ENCODE results near the gene MEF2D. TPM values are rescaled to one million over a fixed set of nuclear protein-coding genes. Genes with fewer than 3 reads are reported as not detected.

Gene MEF2D
- total RNA-seq, 1 donor from 2014 or later: 52.6 TPM

DNA sequence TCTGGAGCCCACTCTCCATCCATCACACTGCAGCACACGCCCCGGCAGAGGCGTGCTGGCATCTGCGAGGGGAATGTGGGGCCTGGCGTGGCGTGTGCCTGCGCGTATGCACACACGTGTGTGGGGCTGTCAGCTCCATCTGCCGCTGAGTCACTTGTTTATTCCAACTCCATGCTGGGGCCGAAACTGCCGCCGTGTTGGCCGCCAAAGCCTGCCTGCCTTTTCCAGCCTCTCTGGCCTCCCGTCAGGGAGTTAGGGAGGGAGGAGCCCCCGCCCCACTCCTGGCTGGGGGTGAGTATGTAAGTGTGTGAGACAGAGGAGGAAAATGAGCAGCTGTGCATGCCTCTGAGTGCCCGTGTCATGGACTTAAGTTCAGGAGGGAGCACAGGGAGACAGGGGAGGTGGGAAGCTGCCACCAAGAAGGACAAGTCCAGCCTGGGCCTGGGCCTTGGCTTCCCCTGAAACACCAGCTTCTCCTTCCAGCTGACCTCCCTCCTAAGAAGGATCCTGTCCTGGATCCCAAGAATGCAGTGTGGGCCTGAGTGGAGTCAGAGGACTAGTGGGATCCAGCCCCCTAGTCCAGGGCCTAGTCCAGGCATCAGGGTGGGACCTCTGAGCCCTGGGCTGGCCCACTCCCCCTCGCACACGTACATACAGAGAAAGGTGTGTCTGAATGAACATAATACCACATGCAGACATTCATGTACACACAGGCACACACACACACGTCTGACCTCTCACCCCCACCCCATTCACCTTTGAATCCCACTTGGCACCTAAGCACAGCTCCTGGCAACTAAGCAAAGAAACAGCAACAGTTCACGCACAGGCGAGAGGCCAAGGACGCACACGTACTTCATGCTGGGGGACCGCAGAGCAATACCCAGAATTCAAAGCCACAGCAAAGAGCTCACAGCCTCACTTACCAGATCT lies 24.7 kb downstream of the MEF2D start:
- intact Hi-C loops (cut with micrococcal nuclease): loop anchor here (10.0 kb wide), 1 partner anchor 49 kb away; no protein-coding TSS in a partner anchor

DNA sequence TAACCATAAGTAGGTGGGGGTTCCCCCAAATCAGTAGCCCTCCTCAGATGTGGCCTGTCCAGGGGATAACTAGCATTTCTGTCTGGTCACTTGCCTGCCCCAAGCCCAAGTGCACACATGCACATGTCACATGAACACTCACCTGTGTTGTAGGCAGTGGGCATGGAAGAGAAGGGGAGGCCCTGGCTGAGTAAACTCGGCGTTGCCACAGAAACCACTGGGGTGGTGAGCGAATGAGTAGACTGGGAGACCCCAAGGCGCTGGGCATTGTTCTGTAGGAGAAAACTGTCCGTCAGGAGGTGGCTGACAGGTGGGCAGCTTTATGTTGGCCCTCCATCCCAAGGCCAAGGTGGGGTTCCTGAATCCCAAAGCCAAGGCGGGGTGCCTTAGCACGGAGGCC lies 25.6 kb downstream of the MEF2D start:
- intact Hi-C loops (cut with micrococcal nuclease): loop anchor here (10.0 kb wide), 1 partner anchor 50 kb away; no protein-coding TSS in a partner anchor

DNA sequence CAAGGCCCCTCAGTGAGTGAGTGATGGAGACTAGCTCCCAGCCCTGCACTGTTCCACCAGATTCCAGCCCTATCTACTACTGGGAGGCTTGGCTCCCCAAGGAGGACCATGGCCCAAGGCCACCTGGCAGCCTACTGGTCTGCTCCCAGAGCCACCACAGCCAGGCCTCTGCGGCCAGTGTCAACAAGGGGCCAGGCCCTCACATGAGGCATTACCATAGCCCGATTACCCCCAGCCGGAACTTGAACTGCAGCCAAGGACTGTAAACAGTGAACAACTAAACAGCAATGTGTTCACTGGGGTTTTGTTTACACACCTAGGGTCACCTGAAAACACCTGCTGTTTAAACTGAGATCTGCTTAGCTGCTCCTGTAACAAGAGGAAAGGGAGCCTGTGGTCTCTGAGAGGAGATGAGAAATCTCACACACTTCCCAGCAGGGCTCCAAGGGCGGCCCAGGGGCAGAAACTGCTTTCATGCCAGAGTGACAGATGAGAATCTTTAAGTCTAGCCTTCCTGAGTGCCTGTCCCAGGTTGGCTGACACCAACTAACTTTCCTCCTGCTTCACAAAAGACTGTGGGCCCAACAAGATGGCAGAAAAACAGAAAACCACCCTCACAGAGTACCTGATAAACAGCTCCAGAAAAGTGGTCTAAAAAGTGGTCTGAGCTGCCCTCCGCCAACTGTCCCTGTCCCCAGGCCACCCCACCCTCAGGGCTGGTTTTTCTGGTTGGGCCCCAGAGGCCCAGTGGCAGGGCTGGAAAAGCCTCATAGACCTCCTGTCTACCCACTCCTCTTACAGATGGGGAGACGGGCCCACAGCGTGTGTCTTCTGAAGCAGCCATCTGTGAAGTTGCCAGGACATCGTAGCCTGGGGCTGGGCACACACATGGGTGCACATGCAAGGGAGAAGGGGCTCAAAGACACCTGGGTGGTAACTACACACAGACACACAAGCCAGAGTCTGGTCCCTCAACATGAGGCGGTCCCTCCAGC lies 28.8 kb downstream of the MEF2D start:
- intact Hi-C loops (cut with micrococcal nuclease): loop anchor here (10.0 kb wide), 1 partner anchor 53 kb away; no protein-coding TSS in a partner anchor

DNA sequence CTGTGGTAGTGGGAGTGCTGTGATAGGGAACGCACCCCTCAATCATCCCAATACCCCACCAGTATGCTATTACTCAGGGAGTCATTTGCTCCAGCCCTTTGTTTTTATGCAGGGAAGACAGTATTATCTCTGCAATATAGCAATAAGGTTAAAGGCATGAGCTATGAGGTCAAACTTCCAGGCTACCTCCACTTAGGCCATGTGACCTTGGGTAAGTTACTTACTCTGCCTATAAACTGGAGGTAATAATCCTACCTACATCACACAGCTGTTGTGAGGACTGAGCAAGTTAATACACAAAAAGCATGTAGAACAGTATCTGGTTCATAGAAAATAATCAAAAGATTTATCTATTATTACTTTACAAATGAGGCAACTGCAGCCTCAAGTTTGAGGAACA lies 30.1 kb downstream of the MEF2D start:
- intact Hi-C loops (cut with micrococcal nuclease): loop anchor here (10.0 kb wide), 1 partner anchor 54 kb away; no protein-coding TSS in a partner anchor

DNA sequence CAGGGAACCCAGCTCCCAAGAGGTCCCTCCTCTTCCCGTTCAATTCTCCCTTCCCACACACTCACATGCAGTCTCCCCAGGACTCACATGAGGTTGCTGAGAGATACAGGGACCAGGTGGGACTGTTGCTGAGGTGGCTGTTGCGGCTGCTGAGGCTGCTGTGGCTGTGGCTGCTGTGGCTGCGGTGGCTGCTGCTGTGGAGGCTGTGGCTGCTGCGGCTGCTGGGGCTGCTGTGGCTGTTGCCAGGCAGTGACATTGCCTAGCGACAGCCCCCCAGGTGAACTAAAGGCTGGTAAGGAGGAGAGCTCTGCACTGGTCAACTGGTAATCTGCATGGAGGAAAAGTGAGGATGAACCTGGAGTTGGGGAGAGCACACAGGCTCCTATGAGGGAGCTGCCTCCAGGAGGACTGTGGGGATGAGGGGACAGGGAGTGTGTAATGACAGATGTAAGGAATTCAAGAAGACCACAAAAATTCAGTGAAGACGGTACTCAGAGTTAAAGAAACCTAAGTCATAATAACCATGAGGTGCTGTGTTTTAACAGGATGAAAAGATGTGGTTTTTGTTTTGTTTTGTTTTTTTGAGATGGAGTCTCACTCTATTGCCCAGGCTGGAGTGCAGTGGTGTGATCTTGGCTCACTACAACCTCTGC lies 31.8 kb downstream of the MEF2D start:
- intact Hi-C loops (cut with micrococcal nuclease): no loop called here

DNA sequence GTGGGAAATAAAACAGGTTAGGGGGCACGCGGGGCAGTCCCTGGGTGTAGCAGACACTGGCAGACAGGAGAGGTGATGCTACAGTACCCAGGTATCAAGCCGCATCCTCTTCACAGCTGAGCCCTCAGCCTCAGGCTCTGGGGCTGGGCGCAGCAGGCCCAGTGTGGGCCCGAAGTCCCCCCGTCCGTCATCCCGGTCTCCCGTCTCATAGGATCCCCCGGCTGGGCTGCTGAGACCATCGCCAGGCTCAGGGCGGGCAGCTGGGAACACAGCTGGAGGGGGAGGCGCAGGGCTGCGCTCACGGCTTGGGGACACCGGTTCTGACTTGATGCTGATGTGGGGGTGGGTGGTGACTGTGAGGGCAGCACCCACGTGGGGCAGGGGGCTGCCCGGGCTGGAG lies 32.7 kb downstream of the MEF2D start:
- intact Hi-C loops (cut with micrococcal nuclease): no loop called here

DNA sequence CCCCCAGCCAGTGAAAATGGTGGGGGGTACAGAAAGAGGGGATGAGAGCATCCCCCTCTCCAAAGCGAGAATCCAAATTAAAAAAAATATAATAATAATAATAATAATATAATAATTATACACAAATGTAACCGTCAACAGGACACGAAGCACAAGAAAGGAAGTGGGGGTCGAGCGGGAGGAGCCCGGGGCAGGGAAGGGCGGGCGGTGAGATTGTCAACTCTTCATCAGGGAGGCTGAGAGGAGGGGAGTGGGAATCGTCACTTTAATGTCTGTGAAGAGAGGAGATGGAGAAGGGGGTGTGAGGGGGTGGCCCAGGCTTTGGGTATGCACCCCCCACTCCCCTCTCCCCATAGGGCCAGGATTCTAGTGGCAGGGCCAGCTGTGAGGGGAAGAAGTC lies 33.2 kb downstream of the MEF2D start:
- intact Hi-C loops (cut with micrococcal nuclease): no loop called here

DNA sequence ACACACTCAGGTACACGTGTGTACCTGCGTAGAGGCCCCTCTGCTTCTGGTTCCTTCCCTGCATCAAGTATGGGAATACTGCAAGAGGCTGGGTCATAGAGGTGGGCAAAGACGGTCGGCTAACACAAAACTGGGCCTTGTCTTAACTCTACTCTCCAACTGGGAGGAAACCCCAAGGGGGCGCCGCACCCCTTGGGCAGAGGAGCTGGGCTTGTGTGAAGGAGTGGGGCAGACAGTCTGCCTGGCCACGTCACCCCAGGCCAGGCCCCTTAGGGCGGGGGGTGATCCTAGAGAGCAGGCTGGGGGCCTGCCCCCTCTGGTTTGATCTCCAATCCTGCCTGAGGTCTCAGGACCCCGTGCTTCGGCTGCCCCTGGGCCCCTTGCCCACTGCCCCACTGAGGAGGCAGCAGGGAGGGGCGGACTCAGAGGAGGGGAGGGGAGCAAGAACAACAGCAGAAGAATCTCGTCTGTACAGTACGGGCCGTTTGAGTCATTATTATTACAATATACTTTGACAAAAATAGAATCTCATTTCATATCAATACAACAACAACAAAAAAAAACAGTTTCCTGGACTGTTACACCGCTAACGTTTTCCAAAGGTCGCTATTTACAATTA lies 34.7 kb downstream of the MEF2D start:
- intact Hi-C loops (cut with micrococcal nuclease): no loop called here

DNA sequence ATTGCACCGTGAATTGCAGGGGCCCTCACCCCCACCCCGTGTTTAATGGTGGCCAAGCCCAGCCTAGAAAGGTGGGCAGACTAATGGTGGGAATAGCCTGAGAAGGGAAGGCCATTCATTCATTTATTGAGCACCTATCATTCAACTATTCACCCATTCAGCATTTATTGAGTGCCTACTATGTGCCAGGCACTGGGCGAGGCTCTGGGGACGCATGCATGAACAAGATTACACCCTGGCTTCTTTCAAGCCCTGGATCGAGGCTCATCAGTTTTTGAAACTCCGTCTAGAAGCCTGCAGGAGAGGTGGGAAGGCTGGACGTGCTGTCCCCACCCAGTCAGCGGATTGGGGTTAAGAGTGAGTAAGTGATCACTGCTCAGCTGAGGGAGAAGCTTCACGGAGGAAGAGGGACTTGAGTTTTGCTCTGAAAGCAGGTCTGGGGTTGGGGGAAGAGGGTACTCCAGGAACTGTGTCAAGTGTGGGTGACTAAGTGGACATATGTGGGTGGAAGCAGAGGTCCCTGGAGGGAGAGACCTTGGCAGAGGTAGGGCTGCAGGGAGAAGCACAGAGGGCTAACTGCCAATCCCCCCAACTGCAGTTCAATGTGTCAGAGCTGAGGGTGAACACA lies 35.6 kb downstream of the MEF2D start:
- intact Hi-C loops (cut with micrococcal nuclease): no loop called here

DNA sequence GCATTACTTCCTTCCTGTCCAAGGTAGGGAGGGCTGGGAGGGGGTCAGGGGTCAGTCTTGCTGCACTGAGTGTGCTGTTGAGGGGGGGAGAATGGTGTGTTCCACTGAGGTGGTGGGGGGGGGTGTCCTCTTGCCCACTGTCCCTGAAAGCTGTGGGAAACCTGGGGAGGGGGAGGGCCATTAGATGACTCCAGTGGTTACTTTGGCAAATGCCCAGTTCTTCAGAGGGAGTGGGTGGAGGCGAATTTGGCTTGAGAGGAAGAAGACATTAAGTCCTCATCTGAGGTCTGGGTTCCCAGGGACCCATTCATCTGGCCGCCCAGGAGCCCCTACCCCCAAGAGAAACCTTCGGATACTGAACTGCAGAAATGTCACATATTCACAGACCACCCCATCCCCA lies 36.2 kb downstream of the MEF2D start:
- intact Hi-C loops (cut with micrococcal nuclease): no loop called here

DNA sequence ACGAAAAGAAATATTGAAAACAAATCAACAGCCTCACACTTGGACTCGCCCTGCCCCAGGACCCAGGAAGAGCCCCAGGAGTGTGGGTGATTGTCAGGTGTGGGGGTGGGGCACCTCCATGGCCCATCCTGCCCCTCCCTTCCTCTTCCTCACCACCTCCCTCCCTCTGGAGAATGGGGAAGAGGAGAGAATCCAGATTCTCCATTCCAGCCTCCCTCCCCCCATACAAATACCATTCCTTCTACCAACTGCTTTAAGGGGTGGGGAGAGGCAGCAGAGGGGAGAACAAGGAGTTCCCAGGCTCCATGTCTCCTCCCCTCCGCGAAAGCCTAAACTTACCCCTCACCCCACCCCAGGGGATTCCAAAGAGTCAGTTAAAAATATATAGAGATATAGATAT lies 36.7 kb downstream of the MEF2D start:
- intact Hi-C loops (cut with micrococcal nuclease): no loop called here

DNA sequence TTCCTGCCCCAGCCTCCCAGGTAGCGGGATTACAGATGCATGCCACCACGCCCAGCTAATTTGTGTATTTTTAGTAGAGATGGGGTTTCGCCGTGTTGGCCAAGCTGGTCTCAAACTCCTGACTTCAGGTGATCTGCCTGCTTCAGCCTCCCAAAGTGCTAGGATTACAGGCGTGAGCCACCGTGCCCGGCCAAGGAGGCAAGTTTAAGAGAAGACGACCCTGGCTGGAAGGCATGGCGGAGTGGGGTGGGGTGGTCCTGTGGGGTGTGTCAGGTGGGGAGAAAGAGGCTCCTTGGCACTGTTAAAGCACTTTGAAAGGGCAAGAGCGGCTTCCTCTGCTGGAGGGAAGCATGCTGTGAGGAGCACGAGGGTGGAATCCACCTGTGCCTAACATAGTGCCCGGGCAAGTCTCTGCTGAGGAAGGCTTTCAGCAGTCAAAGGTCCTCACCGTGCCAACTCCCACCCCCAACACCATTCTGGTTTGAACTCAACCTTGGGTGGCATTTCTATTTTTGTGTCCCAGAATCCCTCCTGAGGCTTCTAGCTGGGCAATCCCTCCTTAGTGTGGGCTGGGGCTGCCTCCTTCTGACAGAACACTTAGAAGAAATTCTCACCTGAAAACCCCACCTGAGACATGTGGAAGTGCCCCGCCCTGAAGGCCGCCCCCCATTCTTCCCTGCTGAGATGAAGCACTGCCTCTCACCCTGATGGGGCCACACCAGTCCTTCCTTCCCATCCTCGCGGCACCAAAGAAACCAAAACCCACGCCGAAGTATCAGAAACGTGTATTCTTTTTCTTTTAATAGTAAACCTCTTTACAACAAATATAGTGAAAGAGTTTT lies 37.4 kb downstream of the MEF2D start:
- intact Hi-C loops (cut with micrococcal nuclease): no loop called here

DNA sequence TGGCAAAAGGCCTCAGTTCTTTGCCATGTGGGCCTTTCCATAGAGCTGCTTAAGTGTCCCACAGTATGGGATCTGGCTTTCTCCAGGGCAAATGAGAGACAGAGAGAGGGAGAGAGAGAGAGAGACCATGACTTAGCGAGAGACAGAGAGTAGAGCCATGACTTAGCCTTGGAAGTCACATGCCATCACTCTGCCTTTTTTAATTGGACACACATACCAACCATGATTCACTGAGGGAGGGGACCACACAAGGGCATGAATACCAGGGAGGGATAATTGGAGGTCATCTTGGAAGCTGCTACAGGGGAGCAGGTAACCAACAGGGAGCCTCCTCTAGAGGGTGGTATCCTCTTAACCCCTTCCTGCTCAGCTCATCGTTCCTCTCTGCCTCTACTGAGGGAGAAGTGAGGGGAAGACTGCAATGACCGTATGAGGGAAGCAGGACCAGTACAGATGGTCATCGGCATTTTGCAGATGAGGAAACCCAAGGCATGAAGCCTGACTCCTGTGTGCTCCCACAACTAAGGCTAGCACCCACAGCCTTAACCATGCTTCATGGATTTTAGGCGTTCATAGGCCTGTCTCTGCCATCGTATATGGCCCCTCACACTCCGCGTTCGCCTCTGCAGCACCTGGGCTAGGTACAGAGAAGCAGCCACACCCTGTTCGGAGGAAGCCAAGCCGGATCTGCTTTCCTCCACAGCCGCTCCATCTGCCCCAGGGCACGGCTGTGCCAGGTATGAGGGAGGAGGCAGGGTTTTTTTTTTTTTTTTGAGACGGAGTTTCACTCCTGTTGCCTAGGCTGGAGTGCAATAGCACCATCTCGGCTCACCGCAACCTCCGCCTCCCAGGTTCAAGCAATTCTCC lies 38.6 kb downstream of the MEF2D start:
- intact Hi-C loops (cut with micrococcal nuclease): no loop called here

DNA sequence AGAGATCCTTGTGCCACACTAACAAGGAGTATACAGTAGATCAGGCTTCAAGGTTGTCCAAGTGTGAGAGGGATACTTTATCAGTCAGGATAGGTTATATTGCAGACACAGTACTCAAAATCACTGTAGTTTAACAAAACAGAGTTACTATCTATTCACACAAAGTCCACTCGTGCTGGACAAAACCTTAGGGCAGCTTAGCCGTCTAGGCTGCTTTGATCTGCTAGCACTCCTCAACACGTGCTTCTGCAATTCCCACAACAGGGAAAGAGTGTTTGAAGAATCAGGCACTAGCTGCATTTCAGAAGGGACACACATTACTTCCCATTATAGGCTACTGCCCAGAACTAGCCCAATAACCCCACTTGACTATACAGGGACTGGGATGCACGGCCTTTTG lies 39.5 kb downstream of the MEF2D start:
- intact Hi-C loops (cut with micrococcal nuclease): no loop called here

DNA sequence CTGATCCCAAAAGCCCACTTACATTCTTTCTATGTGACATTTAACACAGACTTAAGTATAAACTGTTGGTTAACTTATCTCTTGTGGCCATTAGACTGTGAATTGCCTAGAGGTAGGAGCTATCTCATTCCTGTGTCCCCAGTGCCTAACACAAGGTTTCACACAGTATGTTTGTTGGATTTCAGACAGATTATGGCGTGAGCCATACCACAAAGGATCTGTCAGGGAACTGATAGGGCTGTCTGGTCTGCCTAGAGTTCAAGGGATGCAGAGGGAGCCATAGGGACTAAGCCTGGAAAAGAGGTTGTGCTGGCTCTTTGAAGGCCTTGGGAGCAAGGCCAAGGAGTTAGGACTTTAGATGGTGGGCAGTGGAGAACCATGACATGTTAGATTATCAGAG lies 40.0 kb downstream of the MEF2D start:
- intact Hi-C loops (cut with micrococcal nuclease): no loop called here

DNA sequence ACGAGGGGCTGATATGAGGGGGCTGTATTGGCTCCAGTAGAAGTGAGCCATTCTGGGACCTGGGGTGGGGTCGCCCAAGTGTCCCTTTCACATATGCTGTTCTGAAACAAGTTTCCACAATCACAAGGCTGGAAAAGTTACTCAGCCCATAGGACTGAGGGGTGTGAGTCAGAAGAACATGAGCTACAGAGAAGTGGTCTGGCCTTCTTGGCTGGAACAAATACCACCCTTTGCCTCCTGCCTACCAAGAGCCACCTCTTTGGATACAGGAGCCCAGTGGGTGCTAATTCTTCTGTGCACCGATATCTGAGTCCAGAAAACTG lies 42.4 kb downstream of the MEF2D start:
- intact Hi-C loops (cut with micrococcal nuclease): loop anchor here (5.0 kb wide), 1 partner anchor 266 kb away; the partner anchor contains the start of gene SLC25A44

DNA sequence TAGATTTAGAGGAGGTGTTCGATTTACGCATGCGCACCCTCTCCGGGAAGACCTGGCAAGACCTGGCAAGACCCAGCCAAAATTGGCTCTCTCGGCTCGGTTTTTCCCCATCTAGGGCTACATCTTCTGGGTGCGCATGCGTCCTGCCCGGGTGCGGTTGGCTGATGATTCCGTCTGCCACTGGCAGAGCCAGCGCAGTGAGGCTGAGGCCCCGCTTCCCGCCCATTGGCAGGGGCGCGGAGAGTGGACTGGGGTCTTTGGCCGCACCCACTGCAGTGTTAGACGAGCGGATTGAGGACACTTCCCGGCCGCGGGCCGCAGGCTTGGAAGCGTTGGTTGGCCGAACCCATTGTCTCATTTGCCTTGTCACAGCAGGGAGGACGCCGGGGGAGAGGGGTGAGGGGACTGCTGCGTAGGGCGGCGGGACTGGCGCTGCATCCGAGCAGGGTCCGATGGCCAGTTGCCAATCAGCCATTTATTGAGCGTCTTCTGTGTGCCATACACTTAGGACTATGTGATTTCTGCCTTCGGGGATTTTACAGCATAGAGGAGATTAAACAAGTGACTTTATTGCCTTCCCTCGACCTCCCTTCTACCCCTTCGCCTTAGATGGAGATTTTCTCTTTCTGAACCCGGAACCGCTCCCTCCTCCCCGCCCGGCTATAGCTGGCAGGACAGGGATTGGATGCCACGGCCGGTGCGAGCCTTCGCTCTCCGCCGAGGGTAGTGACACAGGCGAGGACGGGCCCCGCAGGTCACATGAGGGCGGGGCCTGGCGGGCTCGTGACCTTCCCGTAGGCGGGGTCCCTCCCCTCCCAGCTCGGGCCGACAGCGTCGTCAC lies 43.7 kb downstream of the MEF2D start:
- intact Hi-C loops (cut with micrococcal nuclease): loop anchor here (1.0 to 5.0 kb wide), 16 partner anchors 11 to 598 kb away; partner anchors contain the start of genes CCT3, GPATCH4, IQGAP3 and ISG20L2
